Raji (cell line): Measurements from ENCODE around the gene KRT2.

Experiments
- POLR2A ChIP-seq: IDR thresholded peaks from 2 replicates; pipeline ENCODE4 v1.6.1; 2011; ENCODE audit warnings: low read depth, low read length, control low read depth; ENCODE audit not compliant: insufficient read depth

Gene KRT2

GRCh38 chr12:52651726-52652261 is at the start of gene KRT2:
KRT2 (minus strand) TSS chr12:52652211; CDS start chr12:52652142, 69 bp downstream.
- TF ChIP-seq POLR2A = no peak

- no peak for TF ChIP-seq POLR2A
These were observed 49.3 kb upstream of the KRT2 start for GRCh38 chr12:52701281-52701680.

DNA sequence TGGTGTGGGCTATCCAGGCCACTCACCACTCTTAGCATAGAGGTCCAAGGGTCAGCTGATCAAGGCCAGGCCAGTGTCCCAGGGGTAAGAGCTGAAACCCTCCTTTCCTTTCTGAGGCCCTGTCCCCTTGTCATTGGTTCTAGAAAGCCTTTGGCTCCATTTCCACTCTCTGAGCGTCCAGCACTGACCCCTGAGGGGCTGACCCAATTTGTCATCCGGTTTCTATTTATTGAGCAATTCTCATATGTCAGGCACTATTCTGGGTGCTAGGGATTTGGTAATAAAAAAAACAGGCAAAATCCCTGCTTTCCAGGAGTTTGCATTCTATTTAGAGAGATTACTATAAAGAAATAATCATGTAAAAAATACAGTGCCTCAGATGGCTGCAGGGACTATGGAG is 47.9 kb upstream of the KRT2 start:
- no peak for TF ChIP-seq POLR2A

DNA sequence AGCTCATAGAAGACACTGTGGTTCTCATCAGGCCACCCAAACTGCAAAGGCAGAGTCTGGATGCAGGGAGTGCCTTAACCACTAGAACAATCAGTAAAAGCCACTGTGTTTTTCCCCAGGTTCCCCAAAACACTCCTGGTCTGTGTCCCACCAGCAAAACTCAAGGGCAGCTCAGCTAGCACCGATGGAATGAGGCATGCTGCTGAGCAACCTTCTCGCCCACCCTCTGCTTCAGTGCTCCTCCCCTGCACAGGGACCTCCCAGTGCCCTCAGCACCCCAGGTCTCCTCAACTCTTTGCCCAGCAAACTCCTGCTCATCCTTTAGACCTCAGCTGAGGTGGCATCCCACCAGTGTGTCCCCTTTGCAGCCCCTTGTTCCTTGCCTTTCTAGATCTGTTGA is 47.4 kb upstream of the KRT2 start:
- TF ChIP-seq POLR2A = no peak

DNA sequence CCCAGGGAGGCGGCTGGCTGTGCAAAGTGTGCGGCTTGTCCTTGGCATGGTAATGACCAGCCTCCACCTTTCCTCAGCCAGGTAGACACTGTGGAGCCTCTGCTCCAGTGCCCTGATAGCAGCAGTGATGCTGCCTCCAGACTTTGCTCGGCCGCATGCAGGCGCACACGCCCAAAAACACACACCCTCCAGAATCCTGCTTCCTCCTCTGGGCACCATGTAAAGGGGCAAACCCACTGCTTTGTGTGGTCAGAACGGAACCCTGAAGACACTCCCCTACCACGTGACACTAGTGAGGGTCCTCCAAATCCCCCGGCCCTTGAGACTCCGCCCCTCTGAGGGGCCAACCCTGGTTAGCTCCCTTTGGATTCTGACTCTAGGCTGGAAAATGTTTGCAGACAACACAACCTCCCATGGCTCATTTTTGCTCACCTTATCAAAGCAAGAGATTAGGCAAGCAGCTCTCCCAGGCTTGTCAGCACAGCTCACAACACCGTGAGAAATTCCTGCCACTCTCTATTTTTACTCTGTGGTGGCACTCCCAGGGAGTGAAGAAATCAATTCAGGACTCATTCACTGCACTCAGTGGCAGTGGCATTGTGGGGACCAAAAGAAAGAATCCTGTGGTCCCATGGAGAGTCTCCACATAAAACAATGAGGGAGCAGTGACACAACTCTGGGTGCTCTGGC is 46.8 kb upstream of the KRT2 start:
- no peak for TF ChIP-seq POLR2A

- TF ChIP-seq POLR2A = no peak
These were observed 45.1 kb upstream of the KRT2 start for GRCh38 chr12:52697058-52697582.

GRCh38 chr12:52696588-52696987 is 44.6 kb upstream of the KRT2 start:
- no peak for TF ChIP-seq POLR2A

- TF ChIP-seq POLR2A = no peak
These were observed 43.0 kb upstream of the KRT2 start for GRCh38 chr12:52695039-52695438.

GRCh38 chr12:52694151-52694550 is 42.1 kb upstream of the KRT2 start:
- no peak for TF ChIP-seq POLR2A

- no peak for TF ChIP-seq POLR2A
These were observed 41.2 kb upstream of the KRT2 start for GRCh38 chr12:52693261-52693660.

DNA sequence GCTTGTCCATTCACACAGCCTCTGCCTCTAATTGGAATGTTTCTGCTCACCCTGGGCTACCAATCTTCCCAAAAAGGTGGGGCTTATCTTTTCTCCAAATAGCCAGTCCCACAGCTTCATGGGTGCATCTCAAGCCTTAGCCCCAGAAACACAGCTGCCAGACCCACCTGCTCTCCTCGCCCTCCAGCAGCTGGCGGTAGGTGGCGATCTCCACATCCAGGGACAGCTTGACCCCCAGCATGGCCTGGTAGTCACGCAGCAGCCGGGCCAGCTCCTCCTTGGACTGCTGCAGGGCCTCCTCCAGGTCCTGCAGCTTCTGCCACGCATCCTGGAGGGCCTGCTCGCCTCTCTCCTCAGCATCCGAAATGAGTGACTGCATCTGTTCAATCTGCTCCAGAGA is 40.2 kb upstream of the KRT2 start:
- no peak for TF ChIP-seq POLR2A

GRCh38 chr12:52691841-52692150 is 39.8 kb upstream of the KRT2 start:
- no peak for TF ChIP-seq POLR2A

DNA sequence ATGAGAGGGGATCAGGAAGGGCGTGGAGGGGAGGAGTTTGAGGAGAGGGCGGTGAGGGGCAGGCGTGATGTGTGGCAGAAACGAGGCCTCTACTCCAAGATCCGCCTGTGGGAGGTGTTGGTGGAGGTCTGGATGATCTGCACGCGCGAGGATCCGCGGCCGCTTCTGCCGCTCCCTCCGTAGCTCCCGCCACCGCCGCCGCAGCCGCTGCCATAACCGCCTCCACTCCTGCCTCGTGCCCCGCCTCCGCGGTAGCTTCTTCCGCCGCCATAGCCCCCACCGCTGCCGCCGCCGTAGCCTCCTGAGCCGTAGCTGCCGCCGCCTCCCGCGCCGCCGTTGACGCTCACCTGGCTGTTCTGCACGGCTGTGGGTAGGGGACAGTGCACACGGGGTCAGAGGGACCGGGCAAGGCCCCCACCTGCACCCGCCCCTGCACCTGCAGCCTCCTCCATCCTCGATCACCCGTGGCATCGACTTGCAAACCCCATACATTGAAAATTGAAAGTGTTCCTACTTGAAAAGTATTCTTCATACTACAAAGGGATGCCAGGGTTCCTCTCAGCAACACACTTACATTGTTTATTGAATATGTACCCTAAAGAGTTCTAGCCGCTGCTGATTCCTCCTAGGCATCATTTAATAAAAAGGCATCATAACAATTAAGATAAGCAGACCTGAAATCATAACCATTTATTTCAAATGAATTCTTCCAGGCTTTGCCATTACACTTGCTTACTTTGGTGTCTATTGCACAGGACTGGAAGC is 39.2 kb upstream of the KRT2 start:
- no peak for TF ChIP-seq POLR2A

- no peak for TF ChIP-seq POLR2A
These were observed 38.5 kb upstream of the KRT2 start for GRCh38 chr12:52690351-52691075.

DNA sequence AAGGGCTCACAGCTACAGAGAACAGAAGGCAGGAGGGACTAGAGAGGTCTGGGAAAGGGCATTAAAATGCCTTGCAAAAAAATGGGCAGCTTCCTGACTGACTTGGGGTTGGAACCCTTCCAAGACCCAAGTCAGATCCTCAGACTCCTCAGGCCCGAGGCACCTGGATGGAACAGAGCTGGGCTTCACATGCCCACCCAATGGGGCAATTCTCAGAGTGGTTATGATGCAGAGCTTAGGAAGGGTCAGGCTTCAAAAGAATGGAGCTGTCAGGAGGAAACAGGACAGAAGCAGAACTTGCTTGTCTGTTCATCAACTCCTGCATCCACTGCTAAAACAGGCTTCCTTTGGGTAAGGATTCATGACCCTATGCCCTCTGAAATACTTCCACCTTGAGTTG is 37.9 kb upstream of the KRT2 start:
- TF ChIP-seq POLR2A = no peak

DNA sequence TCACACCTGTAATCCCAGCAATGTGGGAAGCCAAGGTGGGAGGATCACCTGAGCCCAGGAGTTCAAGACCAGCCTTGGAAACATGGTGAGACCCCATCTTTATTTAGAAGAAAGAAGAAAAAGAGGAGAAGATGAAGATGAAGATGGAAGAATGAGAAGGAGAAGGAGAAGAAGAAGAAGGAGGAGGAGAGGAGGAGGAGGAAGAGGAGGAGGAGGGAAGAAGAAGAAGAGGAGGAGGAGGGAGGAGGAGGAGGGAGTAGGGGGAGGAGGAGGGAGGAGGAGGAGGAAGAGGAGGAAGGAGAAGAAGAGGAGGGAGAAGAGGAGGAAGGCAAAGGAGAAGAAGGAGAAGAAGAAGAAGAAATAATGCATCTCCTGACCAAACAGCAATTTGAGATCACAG is 37.2 kb upstream of the KRT2 start:
- TF ChIP-seq POLR2A = no peak

GRCh38 chr12:52688481-52688880 is 36.5 kb upstream of the KRT2 start:
- no peak for TF ChIP-seq POLR2A
